K562 (cell line): Measurements from ENCODE around the gene CPOX. TPM values are rescaled to one million over a fixed set of nuclear protein-coding genes. Genes with fewer than 3 reads are reported as not detected.
A peak's percentile ranks its signal among the peaks of the same experiment; 100 is the strongest.

Source experiments
- ATAC-seq: fragments of 200-7000 bp; cut with Tn5 transposase; 3 replicates; pipeline ENCODE4 v1.9.1; 2020; ENCODE audit warnings: moderate library complexity
- BruUV-seq: library from RNA; stranded (reverse); fragments of 400-500 nt; replicated peaks from 2 replicates; lab custom pipeline; 2021; lab: Mats Ljungman, UMichigan
- CTCF ChIA-PET: fragments of 300-600 bp; formaldehyde crosslinking; extraction: SDS; loops from one replicate; lab custom pipeline; 2021; ENCODE audit warnings: low intra/inter-chr PET ratio; lab: Yijun Ruan, JAX
- POLR2A ChIA-PET: fragments of 300-600, 350-650 bp; sonication (Branson Sonifier 250); formaldehyde crosslinking; extraction: SDS; loops from one replicate; lab custom pipeline; 2021; ENCODE audit warnings: antibody characterized with exemption, inconsistent platforms; lab: Yijun Ruan, JAX
- DNase-seq, 4 experiments: peaks; one replicate each; pipeline versions ENCODE4 v3.0.0 to v3.0.0-alpha.2; 2011 to 2018; ENCODE audit warnings: low spot score in 3 of 4, mixed read lengths in 3 of 4; ENCODE audit errors: extremely low read depth in 1 of 4
- FAIRE-seq: peaks from 2 replicates; lab custom pipeline; 2011; peaks lifted over from hg19 to GRCh38; lab: Jason Lieb, UNC
- H2AFZ ChIP-seq: 2 replicates; pipeline ENCODE4 v1.6.0; 2011; ENCODE audit warnings: low read depth, low read length, control low read depth, inconsistent platforms
- H3K27ac ChIP-seq: fragments of 200-600 bp; 3 replicates; pipeline ENCODE4 v1.8.0; 2011; ENCODE audit warnings: low read depth, mild to moderate bottlenecking, control low read depth, inconsistent platforms, low read length, moderate library complexity, mixed read lengths; ENCODE audit errors: extremely low read depth
- H3K27me3 ChIP-seq, 2 experiments: fragments of 300-600 bp in 1 of 2; 2 replicates in 1 of 2; 3 replicates in 1 of 2; pipeline versions ENCODE4 v1.6.0 to v1.8.0; 2011; ENCODE audit warnings: inconsistent platforms in 2 of 2, low read length in 2 of 2, mild to moderate bottlenecking in 1 of 2, mixed read lengths in 1 of 2, moderate library complexity in 1 of 2; ENCODE audit not compliant: control insufficient read depth in 2 of 2, insufficient read depth in 2 of 2
- H3K36me3 ChIP-seq: fragments of 300-600 bp; 3 replicates; pipeline ENCODE4 v1.8.0; 2011; ENCODE audit warnings: mild to moderate bottlenecking, low read length, inconsistent platforms; ENCODE audit not compliant: control insufficient read depth, insufficient read depth
- H3K4me1 ChIP-seq, 2 experiments: fragments of 200-600 bp in 1 of 2; replicated peaks in 1 of 2; 2 replicates in 1 of 2; 3 replicates in 1 of 2; pipeline versions ENCODE4 v1.5.1 to v1.8.0; 2011; ENCODE audit warnings: inconsistent platforms in 2 of 2, low read length in 2 of 2, mild to moderate bottlenecking in 1 of 2, mixed read lengths in 1 of 2, moderate library complexity in 1 of 2; ENCODE audit not compliant: control insufficient read depth in 2 of 2, insufficient read depth in 2 of 2
- H3K4me2 ChIP-seq: 2 replicates; pipeline ENCODE4 v1.6.1; 2011; ENCODE audit warnings: low read length, control low read depth, inconsistent platforms, mixed read lengths; ENCODE audit not compliant: insufficient read depth
- H3K4me3 ChIP-seq: fragments of 200-600 bp; sonication (generic), shearing (Covaris generic); 2 replicates; pipeline ENCODE4 v1.5.1; 2016; ENCODE audit warnings: control low read depth, inconsistent platforms
- H3K79me2 ChIP-seq: fragments of 200-600 bp; 3 replicates; pipeline ENCODE4 v1.8.0; 2011; ENCODE audit warnings: low read length, inconsistent platforms; ENCODE audit not compliant: control insufficient read depth, insufficient read depth
- H3K9ac ChIP-seq, 2 experiments: 2 replicates each; pipeline versions ENCODE4 v1.6.0 to v1.6.1; 2011; ENCODE audit warnings: low read depth in 2 of 2, low read length in 2 of 2, control low read depth in 1 of 2, inconsistent platforms in 1 of 2, mild to moderate bottlenecking in 1 of 2, mixed read lengths in 1 of 2; ENCODE audit not compliant: insufficient read depth in 1 of 2
- H3K9me1 ChIP-seq: one replicate; pipeline ENCODE4 v1.6.0; 2011; ENCODE audit warnings: inconsistent platforms, mild to moderate bottlenecking, low read length, moderate library complexity; ENCODE audit not compliant: control insufficient read depth, insufficient read depth
- H3K9me3 ChIP-seq: replicated peaks from 2 replicates; pipeline ENCODE4 v1.5.1; 2011; ENCODE audit warnings: low read depth, low read length, inconsistent platforms; ENCODE audit not compliant: control insufficient read depth, insufficient read depth
- H4K20me1 ChIP-seq: replicated peaks from 2 replicates; pipeline ENCODE4 v1.6.1; 2011; ENCODE audit warnings: low read length, inconsistent platforms, mixed read lengths; ENCODE audit not compliant: control insufficient read depth, insufficient read depth
- U2AF2 ChIP-seq: fragments of 200-400 bp; formaldehyde crosslinking; optimal IDR thresholded peaks from 2 replicates; pipeline ENCODE3; 2017; ENCODE audit warnings: low read depth, mild to moderate bottlenecking, low read length
- WGBS: fragments of 100-300 bp; shearing (Covaris generic); methylation state at CpG from one replicate; pipeline ENCODE4 v1.1.6; 2016; ENCODE audit warnings: low coverage, mixed read lengths; ENCODE audit not compliant: insufficient coverage; ENCODE audit errors: missing lambda C conversion rate; 5-methylcytosine and 5-hydroxymethylcytosine counted together
- in situ Hi-C: fragments of 300-500 bp; cut with MboI; formaldehyde crosslinking; loops from 4 replicates; pipeline ENCODE4 v1.15.0; 2018; ENCODE audit warnings: inconsistent platforms, mixed read lengths
- intact Hi-C: fragments of 100-400 bp; cut with micrococcal nuclease; formaldehyde crosslinking; loops from 2 replicates; pipeline ENCODE4 v1.14.2; 2022
- polyA plus RNA-seq, 8 experiments: library from polyadenylated mRNA; depleted of rRNA in 4 of 8; stranded (reverse) in 5 of 8; unstranded in 3 of 8; fragments of >200 nt; fragmentation: Nextera tagmentation in 2 of 8; fragmentation: Illumina TruSeq in 1 of 8; extraction: Ambion mirVana in 2 of 8; extraction: Trizol in 1 of 8; gene quantifications; 2 replicates each; pipeline versions ENCODE4 v1.2.1 to v1.2.3, GENCODE V29; 2011 to 2014; ENCODE audit warnings: inconsistent platforms in 1 of 8, missing spikeins in 1 of 8
- total RNA-seq, 7 experiments: library from RNA; depleted of rRNA in 6 of 7; stranded (reverse); fragments of >200 nt in 6 of 7; fragmentation: Illumina TruSeq in 2 of 7; extraction: Trizol in 2 of 7; gene quantifications; 2 replicates each; pipeline versions ENCODE4 v1.2.1 to v1.2.3, GENCODE V29; 2011 to 2021; ENCODE audit warnings: low replicate concordance in 1 of 7
- TF ChIP-seq, protein P1 (sequence below): IDR thresholded peaks from 2 replicates; pipeline ENCODE4 v1.6.1; 2011; ENCODE audit warnings: borderline replicate concordance, low read depth, mild to moderate bottlenecking, moderate library complexity, low read length; ENCODE audit not compliant: insufficient read depth, poor library complexity, severe bottlenecking
- TF ChIP-seq, protein P2 (sequence below), 2 experiments: IDR thresholded peaks in 1 of 2; conservative IDR thresholded peaks in 1 of 2; 2 replicates each; pipeline ENCODE4 v1.6.1; 2016; ENCODE audit warnings: low read depth in 2 of 2, mild to moderate bottlenecking in 1 of 2, missing compliant biosample characterization in 1 of 2, missing genetic modification characterization in 1 of 2, moderate library complexity in 1 of 2

CPOX gene
- total and polyA plus RNA-seq, 9 of the 15 experiments (the other 6 are each of a cell fraction or from before 2014, with no cell fraction given), result 14.6 to 82.1 (median 24.8) TPM

GRCh38 chr3:98532275-98532637 is 61.2 kb downstream of the CPOX start:
- in situ Hi-C loops, result no loop called here
- no peak overlapping the region for H3K27ac ChIP-seq
- no peak for TF ChIP-seq U2AF2
- TF ChIP-seq, protein P1, sequence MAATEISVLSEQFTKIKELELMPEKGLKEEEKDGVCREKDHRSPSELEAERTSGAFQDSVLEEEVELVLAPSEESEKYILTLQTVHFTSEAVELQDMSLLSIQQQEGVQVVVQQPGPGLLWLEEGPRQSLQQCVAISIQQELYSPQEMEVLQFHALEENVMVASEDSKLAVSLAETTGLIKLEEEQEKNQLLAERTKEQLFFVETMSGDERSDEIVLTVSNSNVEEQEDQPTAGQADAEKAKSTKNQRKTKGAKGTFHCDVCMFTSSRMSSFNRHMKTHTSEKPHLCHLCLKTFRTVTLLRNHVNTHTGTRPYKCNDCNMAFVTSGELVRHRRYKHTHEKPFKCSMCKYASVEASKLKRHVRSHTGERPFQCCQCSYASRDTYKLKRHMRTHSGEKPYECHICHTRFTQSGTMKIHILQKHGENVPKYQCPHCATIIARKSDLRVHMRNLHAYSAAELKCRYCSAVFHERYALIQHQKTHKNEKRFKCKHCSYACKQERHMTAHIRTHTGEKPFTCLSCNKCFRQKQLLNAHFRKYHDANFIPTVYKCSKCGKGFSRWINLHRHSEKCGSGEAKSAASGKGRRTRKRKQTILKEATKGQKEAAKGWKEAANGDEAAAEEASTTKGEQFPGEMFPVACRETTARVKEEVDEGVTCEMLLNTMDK, result no peak
- TF ChIP-seq, protein P2, sequence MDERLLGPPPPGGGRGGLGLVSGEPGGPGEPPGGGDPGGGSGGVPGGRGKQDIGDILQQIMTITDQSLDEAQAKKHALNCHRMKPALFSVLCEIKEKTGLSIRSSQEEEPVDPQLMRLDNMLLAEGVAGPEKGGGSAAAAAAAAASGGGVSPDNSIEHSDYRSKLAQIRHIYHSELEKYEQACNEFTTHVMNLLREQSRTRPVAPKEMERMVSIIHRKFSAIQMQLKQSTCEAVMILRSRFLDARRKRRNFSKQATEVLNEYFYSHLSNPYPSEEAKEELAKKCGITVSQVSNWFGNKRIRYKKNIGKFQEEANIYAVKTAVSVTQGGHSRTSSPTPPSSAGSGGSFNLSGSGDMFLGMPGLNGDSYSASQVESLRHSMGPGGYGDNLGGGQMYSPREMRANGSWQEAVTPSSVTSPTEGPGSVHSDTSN (CRISPR knock-in tag; IDR thresholded peaks at IDR 0.05; ENCODE audit: low read depth), result no peak
- TF ChIP-seq, protein P2 (tag; conservative IDR thresholded peaks at IDR 0.05; ENCODE audit: low read depth), result 0 out of 2 replicates have a peak, but pooled peaks have one; percentile 32
- TF ChIP-seq, all 486 proteins: peak for 1
- POLR2A ChIA-PET, result interaction anchor here (0.6 to 1.1 kb wide), 3 partner anchors 9 to 1244 kb away, joined by 3 read pairs; partner anchors contain the start of gene CLDND1
- no peak for DNase-seq
- FAIRE-seq, result peak; percentile 23
- H3K4me1 ChIP-seq, result peaks cover 6 to 9% of the 10 kb centered on the region in 2 experiments; a peak in 3 of 5 replicates
- H3K4me2 ChIP-seq, result peak overlapping the region; percentile 52
- intact Hi-C loops, result no loop called here
- H3K9me1 ChIP-seq, result no peaks in the 10 kb centered on the region
- peak overlapping the region in 1 of 2 experiments; percentile 12; a peak in 1 of 4 replicates for H3K9ac ChIP-seq
- H2AFZ ChIP-seq, result peak overlapping the region; percentile 70
- CTCF ChIA-PET, result no interaction called here
- 10% methylated on average over 5 of the region's 5 CpGs for WGBS
- H3K27me3 ChIP-seq, result no peaks in the 10 kb centered on the region
- no peak overlapping the region for H3K4me3 ChIP-seq
- no peaks in the 10 kb centered on the region for H3K36me3 ChIP-seq
- no peaks in the 10 kb centered on the region for H3K9me3 ChIP-seq
- no peaks in the 10 kb centered on the region for H4K20me1 ChIP-seq
- BruUV-seq, result no TSS peak
- no peaks in the 10 kb centered on the region for H3K79me2 ChIP-seq
- peak; percentile 72 for ATAC-seq
